Progenitor cell of endocrine pancreas (in vitro differentiated cells): ENCODE measurements around the gene NRXN3. TPM values are rescaled to one million over a fixed set of nuclear protein-coding genes. Genes with fewer than 3 reads are reported as not detected.

Experiments
- DNase-seq: peaks from one replicate; pipeline ENCODE4 v3.0.0; 2021; ENCODE audit warnings: low spot score; ENCODE audit not compliant: unreplicated experiment
- H3K27ac Mint-ChIP-seq: 2 replicates; pipeline ENCODE4 v1.8.0; 2021; ENCODE audit warnings: mild to moderate bottlenecking, moderate library complexity, mixed read lengths
- H3K27me3 Mint-ChIP-seq: 2 replicates; pipeline ENCODE4 v1.8.0; 2021; ENCODE audit warnings: mixed read lengths
- H3K36me3 Mint-ChIP-seq: 2 replicates; pipeline ENCODE4 v1.8.0; 2022; ENCODE audit warnings: mixed read lengths; ENCODE audit not compliant: insufficient read depth
- H3K4me1 Mint-ChIP-seq: 2 replicates; pipeline ENCODE4 v1.8.0; 2021; ENCODE audit warnings: low read depth, mixed read lengths
- H3K4me3 Mint-ChIP-seq: 2 replicates; pipeline ENCODE4 v1.8.0; 2021; ENCODE audit warnings: low read depth, mild to moderate bottlenecking, moderate library complexity, mixed read lengths
- H3K9me3 Mint-ChIP-seq: 2 replicates; pipeline ENCODE4 v1.8.0; 2021; ENCODE audit warnings: low read depth, mixed read lengths
- total RNA-seq: library from RNA; stranded (reverse); gene quantifications from 2 replicates; pipeline ENCODE4 v1.2.1, GENCODE V29; 2021
- TF ChIP-seq, protein P1 (sequence below): fragments of 200-600 bp; sonication (generic); IDR thresholded peaks from one replicate; pipeline ENCODE4 v1.5.0; 2021; ENCODE audit warnings: antibody characterized with exemption, mild to moderate bottlenecking; ENCODE audit not compliant: unreplicated experiment

Gene NRXN3
- total RNA-seq, 1 donor from 2014 or later, result 22.1 TPM

DNA sequence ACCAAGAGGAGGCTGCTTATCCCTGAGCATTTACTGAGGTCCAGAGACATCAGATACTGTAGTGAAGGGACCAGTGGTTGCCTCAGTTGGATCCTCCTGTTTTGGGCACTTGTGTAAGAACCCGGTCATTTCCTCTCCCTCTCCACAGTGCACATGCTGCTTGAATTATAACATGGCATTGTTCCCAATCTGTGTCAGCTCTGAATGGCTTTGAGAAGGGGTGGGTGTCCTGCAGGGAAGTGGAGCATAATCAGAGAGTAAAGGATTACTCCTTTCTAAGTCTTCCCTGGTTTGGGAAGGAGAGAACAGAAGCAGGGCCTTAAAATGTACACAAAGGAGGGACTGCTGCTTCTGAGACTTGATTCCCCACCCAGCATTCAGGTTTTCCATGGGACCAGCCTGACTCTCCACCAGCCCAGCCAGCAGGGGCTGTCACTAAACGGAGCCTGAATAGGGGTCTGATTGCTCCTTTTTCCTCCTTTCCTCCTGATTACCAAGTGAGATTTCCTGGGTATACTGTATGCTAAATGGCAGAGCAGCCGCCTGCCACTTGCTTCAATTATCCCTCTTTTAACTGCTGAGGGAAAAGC lies 78.4 kb downstream of the NRXN3 start:
- TF ChIP-seq, protein P1, sequence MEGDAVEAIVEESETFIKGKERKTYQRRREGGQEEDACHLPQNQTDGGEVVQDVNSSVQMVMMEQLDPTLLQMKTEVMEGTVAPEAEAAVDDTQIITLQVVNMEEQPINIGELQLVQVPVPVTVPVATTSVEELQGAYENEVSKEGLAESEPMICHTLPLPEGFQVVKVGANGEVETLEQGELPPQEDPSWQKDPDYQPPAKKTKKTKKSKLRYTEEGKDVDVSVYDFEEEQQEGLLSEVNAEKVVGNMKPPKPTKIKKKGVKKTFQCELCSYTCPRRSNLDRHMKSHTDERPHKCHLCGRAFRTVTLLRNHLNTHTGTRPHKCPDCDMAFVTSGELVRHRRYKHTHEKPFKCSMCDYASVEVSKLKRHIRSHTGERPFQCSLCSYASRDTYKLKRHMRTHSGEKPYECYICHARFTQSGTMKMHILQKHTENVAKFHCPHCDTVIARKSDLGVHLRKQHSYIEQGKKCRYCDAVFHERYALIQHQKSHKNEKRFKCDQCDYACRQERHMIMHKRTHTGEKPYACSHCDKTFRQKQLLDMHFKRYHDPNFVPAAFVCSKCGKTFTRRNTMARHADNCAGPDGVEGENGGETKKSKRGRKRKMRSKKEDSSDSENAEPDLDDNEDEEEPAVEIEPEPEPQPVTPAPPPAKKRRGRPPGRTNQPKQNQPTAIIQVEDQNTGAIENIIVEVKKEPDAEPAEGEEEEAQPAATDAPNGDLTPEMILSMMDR, result no peak
- Mint-ChIP-seq H3K4me3 (no peak overlapping the region), H3K27ac (no peak overlapping the region), H3K4me1 (no peaks in the 10 kb centered on the region), H3K27me3 (peaks cover 6% of the 10 kb centered on the region), H3K9me3 (no peaks in the 10 kb centered on the region), H3K36me3 (no peaks in the 10 kb centered on the region)
- DNase-seq, result no peak

- Mint-ChIP-seq H3K27ac (no peak overlapping the region), H3K27me3 (peaks cover 2% of the 10 kb centered on the region)
- TF ChIP-seq, protein P1, result no peak
Observed at GRCh38 chr14:78251308-78251707, 81.1 kb downstream of the NRXN3 start.

GRCh38 chr14:78253986-78254385 lies 83.8 kb downstream of the NRXN3 start:
- TF ChIP-seq, protein P1, result no peak
- no peaks in the 10 kb centered on the region for H3K9me3 Mint-ChIP-seq
- no peak for DNase-seq
- no peak overlapping the region for H3K27ac Mint-ChIP-seq
- H3K27me3 Mint-ChIP-seq, result peaks cover 6% of the 10 kb centered on the region
- H3K4me1 Mint-ChIP-seq, result no peaks in the 10 kb centered on the region
- no peak overlapping the region for H3K4me3 Mint-ChIP-seq
- no peaks in the 10 kb centered on the region for H3K36me3 Mint-ChIP-seq

More at GRCh38 chr14:78251308-78251707, 81.1 kb downstream of the NRXN3 start:
- no peaks in the 10 kb centered on the region for H3K4me1 Mint-ChIP-seq
- no peak for DNase-seq
- H3K36me3 Mint-ChIP-seq, result no peaks in the 10 kb centered on the region
- no peaks in the 10 kb centered on the region for H3K9me3 Mint-ChIP-seq
- H3K4me3 Mint-ChIP-seq, result no peak overlapping the region

- H3K4me3 Mint-ChIP-seq, result no peak overlapping the region
- H3K27ac Mint-ChIP-seq, result no peak overlapping the region
- H3K36me3 Mint-ChIP-seq, result no peaks in the 10 kb centered on the region
- DNase-seq, result no peak
- H3K9me3 Mint-ChIP-seq, result no peaks in the 10 kb centered on the region
- H3K4me1 Mint-ChIP-seq, result no peaks in the 10 kb centered on the region
- H3K27me3 Mint-ChIP-seq, result peaks cover 6% of the 10 kb centered on the region
- TF ChIP-seq, protein P1, result no peak
Observed at GRCh38 chr14:78254911-78255461, 84.8 kb downstream of the NRXN3 start.

DNA sequence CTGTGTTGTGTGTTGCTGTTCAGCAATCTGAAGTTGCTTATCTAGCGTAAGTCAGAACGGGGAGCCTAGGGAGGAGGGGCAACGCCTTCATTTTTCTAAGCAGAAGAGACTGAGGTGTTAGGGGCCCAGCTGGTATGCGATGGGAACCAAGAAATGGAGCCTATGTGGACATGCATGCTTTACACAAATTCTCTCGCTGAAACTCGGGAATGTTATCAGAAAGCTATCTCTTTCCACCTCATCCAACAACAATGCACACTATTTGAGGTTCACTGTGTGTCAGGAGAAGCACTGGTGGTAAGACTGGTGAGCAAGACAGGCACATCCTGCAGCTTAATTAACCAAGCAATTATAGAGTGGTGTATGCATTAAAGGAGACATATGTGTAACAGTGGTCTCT lies 89.7 kb downstream of the NRXN3 start:
- Mint-ChIP-seq H3K4me3 (no peak overlapping the region), H3K36me3 (no peaks in the 10 kb centered on the region), H3K27ac (no peak overlapping the region), H3K9me3 (no peaks in the 10 kb centered on the region), H3K27me3 (peaks cover 11% of the 10 kb centered on the region), H3K4me1 (no peaks in the 10 kb centered on the region)
- DNase-seq, result no peak
- TF ChIP-seq, protein P1, result no peak
